Activated naive CD8-positive, alpha-beta T cell treated with anti-CD3 and anti-CD28 coated beads, Interleukin-2, amount 50 U/mL, for 16 hours (primary cell): Measurements from ENCODE around the gene TMCC3.
"Not testable (repeated sequence)": the region's sequence is repeated elsewhere in the genome, so short reads cannot be mapped to it uniquely, and the experiment has no call there.

Experiments used
- DNase-seq: peaks from one replicate; pipeline ENCODE4 v3.0.0-alpha.2; 2020; ENCODE audit warnings: low read depth, low spot score

TMCC3 gene

GRCh38 chr12:94575024-94575423, 75.3 kb downstream of the TMCC3 start:
- no peak for DNase-seq

GRCh38 chr12:94571556-94571955, 78.8 kb downstream of the TMCC3 start:
- no peak for DNase-seq

GRCh38 chr12:94570161-94570560, 80.2 kb downstream of the TMCC3 start:
- no peak for DNase-seq

- DNase-seq = no peak
Observed at GRCh38 chr12:94567761-94568160, 82.6 kb downstream of the TMCC3 start.

- no peak for DNase-seq
Observed at GRCh38 chr12:94566345-94566744, 84.0 kb downstream of the TMCC3 start.

GRCh38 chr12:94565683-94566082, 84.7 kb downstream of the TMCC3 start:
- no peak for DNase-seq

GRCh38 chr12:94563286-94563685, 87.1 kb downstream of the TMCC3 start:
- no peak for DNase-seq

GRCh38 chr12:94561943-94562411, 88.4 kb downstream of the TMCC3 start:
- DNase-seq = no peak

- DNase-seq = no peak
Observed at GRCh38 chr12:94560431-94561221, 89.7 kb downstream of the TMCC3 start.

GRCh38 chr12:94558612-94559011, 91.7 kb downstream of the TMCC3 start:
- no peak for DNase-seq

- DNase-seq = no peak
Observed at GRCh38 chr12:94557746-94558295, 92.5 kb downstream of the TMCC3 start.

GRCh38 chr12:94555687-94556086, 94.7 kb downstream of the TMCC3 start:
- DNase-seq = no peak

- DNase-seq = no peak
Observed at GRCh38 chr12:94553875-94554274, 96.5 kb downstream of the TMCC3 start.

- DNase-seq = no peak
Observed at GRCh38 chr12:94553130-94553519, 97.2 kb downstream of the TMCC3 start.

- DNase-seq = no peak
Observed at GRCh38 chr12:94551810-94552209, 98.5 kb downstream of the TMCC3 start.

GRCh38 chr12:94550964-94551363, 99.4 kb downstream of the TMCC3 start:
- no peak for DNase-seq

GRCh38 chr12:94548833-94549232, 101.5 kb downstream of the TMCC3 start:
- DNase-seq = not testable (repeated sequence)

- no peak for DNase-seq
Observed at GRCh38 chr12:94545935-94546771, 104.2 kb downstream of the TMCC3 start.

GRCh38 chr12:94544355-94544754, 106.0 kb downstream of the TMCC3 start:
- DNase-seq = no peak

GRCh38 chr12:94538318-94538717, 112.0 kb downstream of the TMCC3 start:
- DNase-seq = no peak

GRCh38 chr12:94536040-94536965, 114.1 kb downstream of the TMCC3 start:
- DNase-seq = no peak
